ENCODE measurements around the gene TRIM44.
A peak's percentile ranks its signal among the peaks of the same experiment; 100 is the strongest.

The TRIM44 gene

DNA sequence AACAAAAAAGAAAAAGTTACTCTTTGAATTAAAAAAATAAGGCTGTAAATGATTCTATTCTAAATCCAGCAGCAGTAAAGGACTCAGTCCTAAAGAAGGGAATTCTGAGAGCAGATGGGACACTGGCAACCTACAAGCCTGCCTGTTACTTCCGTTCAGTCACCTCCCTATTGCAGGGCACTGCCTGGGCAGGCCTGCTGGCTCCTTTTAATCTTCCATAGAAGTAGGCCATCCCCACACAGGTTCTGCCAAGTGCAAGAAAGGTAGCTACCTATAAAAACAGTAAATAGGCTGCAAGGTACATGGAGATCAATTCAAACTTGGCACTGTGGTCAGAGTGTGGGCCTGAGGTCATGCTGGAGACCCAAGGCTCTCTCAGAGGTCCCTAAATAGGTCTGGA, 136.4 kb downstream of the TRIM44 start:
- in situ Hi-C loops (cut with MboI; ENCODE audit: low pct_unique_long_range_greater_than_20kb, low sequenced_read_pairs) = no loop called here
- DNase-seq = no peak

DNA sequence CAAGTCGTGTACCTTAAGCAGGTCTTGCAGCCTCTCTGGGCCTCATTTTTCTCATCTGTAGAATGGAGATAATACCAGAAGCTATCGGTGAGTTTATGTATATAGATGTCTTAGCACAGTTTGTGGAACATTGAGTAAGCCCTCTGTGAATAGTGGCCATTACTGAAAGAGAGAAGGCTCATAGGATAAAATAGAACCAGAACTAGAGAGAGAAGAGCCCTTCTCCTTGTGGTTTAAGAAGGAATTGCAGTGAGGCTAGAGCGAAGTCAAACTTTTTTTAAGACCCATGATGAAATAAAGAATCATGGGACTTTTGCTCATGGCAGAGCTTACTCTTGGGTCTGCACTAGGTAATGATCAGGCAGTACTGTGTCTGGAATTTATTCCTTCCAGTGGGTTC, 137.1 kb downstream of the TRIM44 start:
- no peak for DNase-seq
- in situ Hi-C loops (cut with MboI; ENCODE audit: low pct_unique_long_range_greater_than_20kb, low sequenced_read_pairs) = no loop called here

DNA sequence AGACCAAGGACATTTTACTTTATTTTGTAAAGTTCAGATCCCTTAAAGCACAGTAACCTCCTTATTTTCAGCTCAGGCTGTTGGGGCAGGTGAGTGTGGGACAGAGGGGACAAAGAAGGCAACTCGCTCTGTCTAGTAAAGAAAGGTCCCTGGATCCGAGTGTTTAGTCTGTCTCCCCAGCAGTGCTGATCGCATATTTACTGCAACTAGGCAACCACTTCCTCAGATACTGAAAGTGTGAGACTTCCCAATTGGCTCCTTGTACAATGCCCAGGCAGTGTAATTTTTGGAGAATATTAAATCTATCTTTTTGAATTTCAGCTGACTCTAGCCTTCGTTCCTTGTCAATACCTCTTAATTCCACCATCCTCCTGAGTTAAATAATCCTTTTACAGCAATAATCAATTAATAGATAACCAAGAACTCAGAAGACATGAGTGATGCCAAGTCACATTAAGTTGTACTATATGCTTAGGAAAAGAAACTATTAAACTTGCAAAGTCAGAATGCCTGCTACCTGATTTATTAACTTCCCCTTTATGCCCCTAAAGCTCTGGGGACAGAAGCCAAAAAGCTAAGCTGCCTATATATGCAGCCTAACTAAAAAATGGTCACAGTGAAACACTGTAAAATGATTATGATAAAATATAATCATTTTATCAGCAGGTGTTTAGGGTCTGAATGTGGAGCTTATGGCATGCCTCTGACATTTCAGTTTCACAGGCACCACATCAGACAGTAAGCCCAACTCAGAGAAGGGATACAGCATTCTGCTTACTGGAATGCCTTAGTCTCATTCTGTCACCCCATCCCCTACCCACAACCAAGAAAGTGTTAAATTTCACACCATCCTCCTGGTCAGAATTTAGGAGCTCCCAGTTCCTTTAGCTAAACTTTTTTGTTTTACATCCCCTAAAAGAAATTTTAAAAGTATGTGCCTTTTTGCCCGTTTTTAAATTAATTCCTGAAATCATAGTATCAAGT, 138.7 kb downstream of the TRIM44 start:
- in situ Hi-C loops (cut with MboI; ENCODE audit: low pct_unique_long_range_greater_than_20kb, low sequenced_read_pairs) = no loop called here
- peak; percentile 39 for DNase-seq

DNA sequence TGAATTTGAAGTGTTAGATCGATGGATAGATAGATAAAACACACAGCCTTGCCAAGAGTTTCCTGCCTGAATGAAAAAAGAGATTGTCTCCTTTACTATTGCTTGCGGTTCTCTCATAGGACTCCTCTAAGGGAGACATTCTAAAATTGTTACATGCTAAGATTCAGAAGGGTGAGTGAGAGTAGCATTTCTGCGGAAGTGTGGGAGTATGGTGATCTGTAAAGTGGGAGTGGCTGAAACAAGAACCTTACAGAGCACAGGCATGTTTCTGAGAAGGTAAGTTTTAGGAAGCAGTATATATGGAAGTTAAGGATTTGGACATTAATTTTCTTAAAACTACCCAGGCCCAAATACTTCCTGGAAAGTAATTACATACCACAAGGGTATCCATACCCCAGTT, 139.6 kb downstream of the TRIM44 start:
- in situ Hi-C loops (cut with MboI; ENCODE audit: low pct_unique_long_range_greater_than_20kb, low sequenced_read_pairs) = no loop called here
- DNase-seq = peak; percentile 68

DNA sequence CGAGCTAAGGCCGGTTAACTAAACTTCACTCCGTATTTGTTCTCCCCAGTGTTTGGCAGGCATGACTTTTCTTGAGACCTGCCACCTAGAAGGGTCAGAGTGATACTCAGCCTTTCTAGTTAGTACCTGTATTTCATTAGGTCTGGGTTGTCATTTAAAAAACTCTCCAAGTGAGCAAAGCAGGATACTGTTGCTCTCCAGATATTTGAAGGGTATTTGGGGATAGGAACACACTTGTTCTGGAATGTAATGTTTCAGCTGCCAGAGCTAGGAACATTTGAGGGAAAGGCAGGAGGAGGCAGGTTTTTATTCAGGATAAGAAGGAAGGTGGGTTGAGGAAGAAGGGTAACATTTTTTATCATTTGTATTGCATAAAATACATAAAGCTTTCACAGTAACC, 140.1 kb downstream of the TRIM44 start:
- in situ Hi-C loops (cut with MboI; ENCODE audit: low pct_unique_long_range_greater_than_20kb, low sequenced_read_pairs) = no loop called here
- DNase-seq = no peak

DNA sequence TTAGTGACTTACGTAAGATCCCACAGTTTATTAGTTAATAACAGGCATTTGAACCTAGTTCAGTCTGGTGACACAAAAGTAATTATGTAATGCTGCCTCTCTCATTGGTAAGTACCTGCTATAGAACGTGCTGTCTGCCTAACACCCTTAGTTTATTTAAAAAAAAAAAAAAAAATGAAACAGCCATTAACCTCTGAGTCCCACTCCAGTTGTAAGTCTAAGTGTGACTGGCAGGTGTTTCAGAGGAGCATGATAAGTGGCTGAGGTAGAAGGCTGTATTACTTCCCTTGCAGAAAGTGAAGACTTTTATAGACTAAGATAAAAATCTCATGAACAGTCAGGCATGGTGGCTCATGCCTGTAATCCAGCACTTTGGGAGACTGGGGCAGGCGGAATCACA, 140.5 kb downstream of the TRIM44 start:
- in situ Hi-C loops (cut with MboI; ENCODE audit: low pct_unique_long_range_greater_than_20kb, low sequenced_read_pairs) = no loop called here
- no peak for DNase-seq

DNA sequence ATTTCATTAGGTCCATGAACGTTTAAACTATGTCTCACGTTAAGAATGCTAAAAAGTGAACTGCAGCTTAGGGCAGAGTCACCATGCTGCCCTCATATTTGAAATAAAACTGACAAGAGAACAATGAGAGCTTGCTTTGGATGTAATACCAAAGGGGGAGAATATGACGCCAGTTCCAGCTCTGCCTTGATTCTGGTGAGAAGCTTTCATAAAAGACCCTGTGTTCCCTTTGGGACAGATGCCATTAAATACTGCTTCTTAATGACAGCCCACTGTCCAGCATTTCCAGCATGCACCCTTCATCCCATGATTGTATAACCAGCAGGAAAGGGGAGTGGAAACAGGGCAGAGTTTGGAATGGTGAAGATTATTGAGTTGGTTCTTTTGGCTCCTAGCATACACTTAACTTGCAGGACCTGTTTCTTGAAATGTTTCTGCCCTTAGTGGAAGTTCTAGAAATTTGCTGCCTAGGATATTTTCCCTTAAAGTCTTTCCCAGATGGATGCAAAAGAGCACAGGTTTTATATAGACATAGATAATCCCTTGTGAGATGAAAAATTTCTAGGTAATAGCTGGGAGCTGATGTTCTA, 142.0 kb downstream of the TRIM44 start:
- DNase-seq = no peak
- in situ Hi-C loops (cut with MboI; ENCODE audit: low pct_unique_long_range_greater_than_20kb, low sequenced_read_pairs) = no loop called here

DNA sequence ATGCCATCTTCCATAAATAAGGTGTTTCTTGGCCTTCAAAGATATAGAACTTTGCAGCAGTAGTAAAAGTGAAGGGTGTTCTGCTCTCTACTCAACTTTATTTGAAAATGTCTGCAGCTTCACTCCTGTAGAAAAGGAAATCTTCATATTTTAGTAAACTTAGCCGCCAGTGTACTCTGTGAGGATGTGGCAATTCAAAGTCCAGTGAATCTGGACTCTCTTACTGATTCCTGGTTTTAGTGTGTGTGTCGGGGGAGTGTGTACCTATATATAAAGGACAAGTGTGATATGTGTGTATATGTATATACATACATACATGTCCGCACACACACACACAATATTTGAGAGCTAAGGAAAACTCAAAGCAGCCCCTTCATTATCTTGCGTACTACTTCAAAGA, 147.0 kb downstream of the TRIM44 start:
- in situ Hi-C loops (cut with MboI; ENCODE audit: low pct_unique_long_range_greater_than_20kb, low sequenced_read_pairs) = no loop called here
- no peak for DNase-seq

DNA sequence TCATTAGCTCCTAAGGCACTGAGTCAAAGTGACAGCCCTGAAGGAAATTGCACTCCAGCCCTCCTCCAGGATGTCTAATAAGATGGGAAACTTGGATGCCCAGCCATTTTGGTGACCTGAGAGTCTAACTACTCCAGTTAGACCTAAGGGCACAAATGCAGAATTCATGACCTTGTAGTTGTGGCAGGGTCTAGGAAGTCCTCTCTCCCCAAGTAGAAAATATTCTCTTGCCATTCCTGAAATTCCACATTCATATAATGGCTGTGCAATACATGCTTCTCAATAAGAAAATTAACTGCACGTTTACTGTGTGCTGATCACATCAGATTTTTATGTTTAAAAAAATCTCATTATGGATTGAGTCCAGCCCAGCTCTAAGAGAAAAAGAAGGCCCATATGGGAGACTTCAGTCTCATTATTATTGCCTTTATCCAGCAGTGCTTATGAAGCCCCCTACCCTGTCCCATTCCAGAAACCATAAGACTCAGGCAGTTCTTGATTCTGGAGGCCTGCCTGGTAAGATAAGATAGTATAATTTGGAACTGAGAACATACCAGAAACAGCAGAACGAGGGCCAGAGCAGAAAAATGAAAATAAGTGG, 147.6 kb downstream of the TRIM44 start:
- no peak for DNase-seq
- in situ Hi-C loops (cut with MboI; ENCODE audit: low pct_unique_long_range_greater_than_20kb, low sequenced_read_pairs) = no loop called here

DNA sequence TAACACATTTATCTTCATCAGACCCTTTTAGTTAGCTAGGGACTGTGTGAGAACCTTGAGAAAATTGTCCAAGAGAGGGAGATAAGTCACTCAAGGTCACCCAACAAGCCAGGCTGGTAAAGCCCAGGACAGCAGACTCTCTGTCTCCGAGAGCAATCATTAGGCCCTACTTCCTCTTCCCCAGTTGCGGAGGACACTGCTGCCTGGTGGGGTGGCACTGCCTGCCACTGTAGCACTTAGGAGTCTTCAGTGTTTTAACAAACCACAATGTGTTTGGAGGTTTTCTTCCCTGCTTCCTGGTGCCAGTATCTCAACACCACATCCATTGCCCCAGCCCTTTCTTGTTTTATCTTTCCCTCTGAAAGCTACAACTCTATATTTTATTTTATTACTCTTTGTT, 149.2 kb downstream of the TRIM44 start:
- DNase-seq = peak; percentile 86
- in situ Hi-C loops (cut with MboI; ENCODE audit: low pct_unique_long_range_greater_than_20kb, low sequenced_read_pairs) = no loop called here

DNA sequence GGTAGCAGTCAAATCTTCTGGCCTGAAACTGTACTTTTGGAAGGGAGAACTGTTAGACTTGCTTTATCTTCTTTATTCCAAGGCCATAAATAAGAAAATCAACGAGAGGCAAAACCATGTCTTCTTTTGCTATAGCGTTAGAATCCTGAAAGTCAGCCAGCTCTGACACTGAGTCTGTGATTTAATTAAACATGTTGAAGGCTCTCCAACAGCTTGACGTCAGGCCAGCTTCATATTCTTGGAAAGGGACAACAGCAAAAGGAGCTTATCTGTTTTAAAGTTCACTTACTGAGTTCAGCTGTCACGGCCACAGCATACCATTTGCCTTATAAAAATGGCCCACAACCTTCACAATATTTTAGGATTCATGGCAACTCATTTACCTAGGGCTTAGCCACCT, 150.3 kb downstream of the TRIM44 start:
- in situ Hi-C loops (cut with MboI; ENCODE audit: low pct_unique_long_range_greater_than_20kb, low sequenced_read_pairs) = no loop called here
- DNase-seq = no peak

DNA sequence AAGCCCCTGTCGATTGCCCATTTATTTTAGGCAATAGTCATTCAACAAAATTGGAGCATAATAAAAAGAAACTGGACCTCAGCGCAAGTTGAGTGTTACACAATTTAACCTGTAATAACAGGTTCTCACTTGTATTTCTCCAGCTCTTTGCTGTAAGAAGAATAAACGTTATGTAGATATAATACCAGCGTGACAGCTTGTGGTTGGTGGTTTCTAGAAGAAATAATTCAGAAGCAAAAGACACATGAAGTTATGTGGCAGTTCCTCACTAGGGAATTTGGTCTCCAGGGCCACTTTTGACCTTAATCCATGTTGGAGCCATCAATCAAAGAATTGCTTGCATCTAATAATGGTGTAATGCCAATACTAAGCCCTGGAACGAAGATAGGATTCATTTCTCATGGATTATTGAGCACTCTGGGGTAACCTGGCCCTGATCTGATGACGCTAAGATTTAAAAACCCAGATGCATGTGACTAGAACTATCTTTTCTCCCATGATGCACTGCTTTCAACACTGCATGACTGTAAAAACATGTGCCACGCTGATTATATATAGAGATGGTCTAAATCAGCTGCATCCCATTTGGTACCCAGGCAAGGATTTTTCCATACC, 151.6 kb downstream of the TRIM44 start:
- in situ Hi-C loops (cut with MboI; ENCODE audit: low pct_unique_long_range_greater_than_20kb, low sequenced_read_pairs) = no loop called here
- DNase-seq = no peak

DNA sequence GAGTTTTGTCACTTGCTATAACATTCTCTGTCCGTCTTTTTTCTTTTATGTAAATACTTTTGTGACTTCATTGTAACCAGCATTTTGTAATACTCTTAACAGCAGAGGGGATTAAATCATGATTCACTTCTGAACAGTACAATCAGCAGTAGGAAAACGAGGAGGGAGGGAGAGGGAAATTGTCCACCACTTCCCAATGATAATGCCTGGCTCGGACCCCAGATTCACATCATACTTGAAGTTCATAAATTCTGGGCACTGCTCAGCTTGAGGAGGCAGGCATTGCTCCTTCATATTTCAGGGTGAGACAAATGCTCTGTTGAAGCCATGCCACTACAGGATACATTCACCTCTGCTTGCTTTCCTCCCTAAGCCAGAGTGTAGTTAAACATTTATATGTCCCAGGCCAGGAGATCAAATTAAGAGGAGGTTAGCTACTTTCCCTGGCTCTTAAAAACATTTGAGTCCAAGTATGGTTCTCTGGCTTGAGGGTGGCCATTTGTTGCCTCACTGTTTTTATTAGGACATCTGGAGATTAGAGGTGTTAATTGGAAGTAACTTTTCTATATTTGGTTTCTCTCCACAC, 152.2 kb downstream of the TRIM44 start:
- in situ Hi-C loops (cut with MboI; ENCODE audit: low pct_unique_long_range_greater_than_20kb, low sequenced_read_pairs) = no loop called here
- DNase-seq = no peak

DNA sequence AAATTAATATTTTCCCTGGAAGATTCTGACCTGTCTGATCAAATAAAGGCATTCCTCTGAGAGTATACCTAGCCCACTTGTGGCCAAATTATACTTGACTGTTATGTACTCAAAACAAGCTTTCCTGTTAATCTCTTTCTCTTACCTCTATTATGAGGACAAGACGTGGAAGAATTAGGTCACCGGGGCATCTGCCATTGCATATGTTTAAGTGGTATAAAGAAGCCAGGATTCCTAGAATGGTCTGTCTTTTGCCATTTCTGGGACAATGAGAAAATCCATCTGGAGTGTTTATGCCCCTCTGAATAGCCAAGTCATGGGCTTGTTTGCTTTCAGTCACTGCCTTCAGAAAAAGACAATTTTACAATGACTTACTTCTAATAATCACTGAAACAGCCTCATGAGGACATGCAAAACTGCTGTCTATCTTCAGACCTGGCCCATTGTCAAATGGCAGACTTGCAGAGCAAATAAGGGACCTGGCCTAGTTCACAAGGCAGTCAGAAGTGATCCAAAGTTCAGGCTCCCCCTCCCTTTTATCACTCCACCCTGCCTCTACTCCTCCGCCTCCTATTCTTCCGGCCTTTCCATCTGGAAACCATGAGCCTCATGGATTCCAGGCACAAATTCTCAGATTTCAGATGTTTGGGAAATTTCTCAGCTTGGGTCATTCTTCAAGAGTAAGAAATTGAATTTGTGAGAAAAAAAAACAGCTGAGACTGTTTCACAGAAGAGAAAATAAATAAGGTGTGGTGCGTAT, 153.2 kb downstream of the TRIM44 start:
- in situ Hi-C loops (cut with MboI; ENCODE audit: low pct_unique_long_range_greater_than_20kb, low sequenced_read_pairs) = no loop called here

DNA sequence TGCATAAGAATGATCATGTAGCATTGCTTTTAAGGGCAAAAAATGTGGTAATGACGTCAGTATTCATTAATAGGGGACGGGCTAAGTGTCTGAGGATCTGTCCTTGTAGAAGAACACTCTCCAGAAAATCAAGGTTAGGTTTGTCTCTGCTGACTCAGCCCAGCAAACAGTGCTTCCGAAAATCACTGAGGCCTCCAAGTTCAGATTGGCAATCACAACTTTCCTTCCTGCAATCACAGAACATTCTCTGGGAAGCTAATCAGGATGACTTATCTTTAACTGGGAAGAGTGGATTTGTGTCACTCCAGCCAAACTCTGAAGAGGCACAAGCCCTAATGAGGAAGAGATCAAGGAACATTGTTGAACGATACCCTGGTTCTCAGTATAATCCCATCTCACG, 158.0 kb downstream of the TRIM44 start:
- in situ Hi-C loops (cut with MboI; ENCODE audit: low pct_unique_long_range_greater_than_20kb, low sequenced_read_pairs) = no loop called here
- no peak for DNase-seq

More for the DNA sequence above, 153.2 kb downstream of the TRIM44 start:
- DNase-seq = no peak

DNA sequence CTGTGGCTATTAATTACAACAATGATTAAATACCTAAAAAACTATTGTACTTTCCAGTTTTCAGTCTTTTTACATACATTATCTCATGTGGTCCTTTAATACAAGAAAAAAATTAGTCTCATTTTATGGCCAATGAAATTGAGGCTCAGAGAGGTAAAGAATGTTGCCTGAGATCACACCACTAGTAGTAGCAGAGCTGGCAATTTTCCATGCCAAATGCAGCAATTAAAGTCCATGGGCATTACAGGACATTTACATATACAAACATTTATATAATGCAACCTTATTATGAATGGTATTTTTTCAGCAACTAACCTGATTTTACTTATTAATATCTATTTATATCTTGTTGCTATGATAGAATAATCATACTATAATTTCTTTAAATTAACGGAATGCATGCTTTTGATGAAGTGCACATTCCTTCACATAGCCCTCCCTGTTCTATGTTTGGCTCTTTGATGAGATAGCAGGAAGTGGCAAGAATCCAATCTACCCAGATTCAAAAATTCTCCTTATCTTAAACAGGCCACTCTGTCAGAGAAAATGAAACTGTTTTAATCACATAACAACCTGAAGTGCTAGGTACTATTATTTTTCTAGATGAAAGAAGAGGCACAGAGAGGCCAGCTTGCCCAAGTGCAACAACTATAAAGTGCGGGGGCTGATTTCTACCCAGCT, 160.4 kb downstream of the TRIM44 start:
- DNase-seq = no peak
- in situ Hi-C loops (cut with MboI; ENCODE audit: low pct_unique_long_range_greater_than_20kb, low sequenced_read_pairs) = no loop called here

DNA sequence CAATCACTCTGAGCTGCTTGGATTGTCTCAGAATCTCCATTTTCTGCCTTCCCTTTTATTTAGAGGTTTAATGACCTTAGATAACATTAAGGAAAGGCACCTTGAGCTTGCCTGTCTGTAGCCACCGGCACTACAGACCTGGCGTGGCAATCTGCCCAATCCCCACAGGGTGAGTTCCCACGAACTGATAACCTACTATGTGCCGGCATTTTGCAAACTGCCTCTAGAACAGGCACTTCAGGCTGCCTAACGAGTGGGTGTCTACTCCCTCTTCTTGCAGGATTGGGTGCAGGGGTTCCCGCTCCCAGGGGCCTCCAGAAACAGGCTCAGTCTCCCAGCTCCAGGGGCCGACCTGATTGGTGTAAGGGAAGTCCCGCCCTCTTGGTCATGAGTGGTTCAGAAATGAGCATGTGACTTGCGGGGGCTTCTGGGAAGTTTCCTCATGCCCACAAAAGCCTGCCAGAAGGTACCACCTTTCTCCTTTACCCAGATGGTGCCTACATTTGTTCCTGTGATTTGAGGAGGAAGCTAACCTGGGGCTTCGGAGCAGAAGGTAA, 161.2 kb downstream of the TRIM44 start:
- in situ Hi-C loops (cut with MboI; ENCODE audit: low pct_unique_long_range_greater_than_20kb, low sequenced_read_pairs) = no loop called here
- DNase-seq = no peak

DNA sequence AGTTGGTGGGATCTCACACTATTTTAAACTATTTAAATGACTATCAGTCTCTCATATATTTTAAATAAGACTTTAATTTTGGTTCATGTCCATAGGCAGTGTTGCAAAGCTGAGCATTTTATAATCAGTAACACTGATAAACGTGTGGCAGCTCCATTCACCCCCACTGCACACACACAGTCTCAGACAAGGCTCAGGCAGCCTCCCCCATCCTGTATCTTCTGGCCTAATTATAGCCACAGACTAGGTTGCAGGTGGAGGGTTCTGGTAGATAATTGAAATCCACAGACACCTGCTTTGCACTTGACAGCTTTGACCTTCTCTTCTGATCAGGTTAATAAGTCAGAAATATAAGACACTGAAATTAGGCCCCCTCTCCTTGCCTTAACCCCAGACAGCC, 162.8 kb downstream of the TRIM44 start:
- in situ Hi-C loops (cut with MboI; ENCODE audit: low pct_unique_long_range_greater_than_20kb, low sequenced_read_pairs) = loop anchor here (25.0 kb wide), 2 partner anchors 112 to 437 kb away; partner anchors contain the start of gene LDLRAD3
- DNase-seq = no peak

All from KBM-7 (cell line).